Measurements from ENCODE around the gene CPT1A.
A peak's percentile ranks its signal among the peaks of the same experiment; 100 is the strongest.

CPT1A gene

GRCh38 chr11:68783216-68783821 is 58.4 kb downstream of the CPT1A start:
- no peak for DNase-seq

- DNase-seq, result no peak
Measured at GRCh38 chr11:68782711-68783110, 59.0 kb downstream of the CPT1A start.

GRCh38 chr11:68780829-68781228 is 60.9 kb downstream of the CPT1A start:
- DNase-seq, result no peak

- no peak for DNase-seq
Measured at GRCh38 chr11:68778205-68778604, 63.5 kb downstream of the CPT1A start.

- no peak for DNase-seq
Measured at GRCh38 chr11:68776442-68777235, 65.1 kb downstream of the CPT1A start.

GRCh38 chr11:68775951-68776388 is 65.7 kb downstream of the CPT1A start:
- no peak for DNase-seq

- DNase-seq, result no peak
Measured at GRCh38 chr11:68774194-68774585, 67.5 kb downstream of the CPT1A start.

- no peak for DNase-seq
Measured at GRCh38 chr11:68773521-68774193, 68.1 kb downstream of the CPT1A start.

- DNase-seq, result no peak
Measured at GRCh38 chr11:68772936-68773335, 68.8 kb downstream of the CPT1A start.

- DNase-seq, result no peak
Measured at GRCh38 chr11:68770781-68771180, 70.9 kb downstream of the CPT1A start.

GRCh38 chr11:68767672-68768071 is 74.0 kb downstream of the CPT1A start:
- no peak for DNase-seq

- no peak for DNase-seq
Measured at GRCh38 chr11:68766786-68767185, 74.9 kb downstream of the CPT1A start.

GRCh38 chr11:68764746-68765145 is 77.0 kb downstream of the CPT1A start:
- no peak for DNase-seq

GRCh38 chr11:68763926-68764657 is 77.6 kb downstream of the CPT1A start:
- DNase-seq, result no peak

- no peak for DNase-seq
Measured at GRCh38 chr11:68763181-68763721, 78.5 kb downstream of the CPT1A start.

GRCh38 chr11:68762481-68762880 is 79.2 kb downstream of the CPT1A start:
- DNase-seq, result no peak

- DNase-seq, result no peak
Measured at GRCh38 chr11:68761801-68762200, 79.9 kb downstream of the CPT1A start.

GRCh38 chr11:68759991-68760390 is 81.7 kb downstream of the CPT1A start:
- DNase-seq, result no peak

GRCh38 chr11:68757711-68758110 is 84.0 kb downstream of the CPT1A start:
- no peak for DNase-seq

- DNase-seq, result no peak
Measured at GRCh38 chr11:68756171-68756766, 85.4 kb downstream of the CPT1A start.

GRCh38 chr11:68753300-68753699 is 88.4 kb downstream of the CPT1A start:
- DNase-seq, result no peak

- peak; percentile 97 for DNase-seq
Measured at GRCh38 chr11:68751331-68751856, 90.3 kb downstream of the CPT1A start, which contains the start of gene TESMIN. Gene TESMIN, minus strand, starts transcription at chr11:68751520. Its CDS starts 860 bp downstream, at chr11:68750660.

Measured in activated CD8-positive, alpha-beta memory T cell treated with anti-CD3 and anti-CD28 coated beads for 24 hours (primary cell).